Hepatocyte (in vitro differentiated cells): ENCODE data around the gene SCFD2.
"Not testable (repeated sequence)": the region's sequence is repeated elsewhere in the genome, so short reads cannot be mapped to it uniquely, and the experiment has no call there.

Source experiments
- EZH2 ChIP-seq: fragments of 200-600 bp; sonication (generic); IDR thresholded peaks from 2 replicates; pipeline ENCODE4 v1.6.1; 2016; ENCODE audit warnings: antibody characterized with exemption, mild to moderate bottlenecking, borderline replicate concordance
- EZH2phosphoT487 ChIP-seq: fragments of 200-600 bp; sonication (generic); IDR thresholded peaks from one replicate; pipeline ENCODE4 v1.6.1; 2018; ENCODE audit warnings: antibody characterized with exemption, mild to moderate bottlenecking, low read depth, moderate library complexity; ENCODE audit not compliant: unreplicated experiment, severe bottlenecking
- TF ChIP-seq, protein P1 (sequence below): fragments of 200-600 bp; sonication (generic); IDR thresholded peaks from 2 replicates; pipeline ENCODE4 v1.5.1; 2016; ENCODE audit warnings: antibody characterized with exemption, mild to moderate bottlenecking; ENCODE audit not compliant: poor library complexity

DNA sequence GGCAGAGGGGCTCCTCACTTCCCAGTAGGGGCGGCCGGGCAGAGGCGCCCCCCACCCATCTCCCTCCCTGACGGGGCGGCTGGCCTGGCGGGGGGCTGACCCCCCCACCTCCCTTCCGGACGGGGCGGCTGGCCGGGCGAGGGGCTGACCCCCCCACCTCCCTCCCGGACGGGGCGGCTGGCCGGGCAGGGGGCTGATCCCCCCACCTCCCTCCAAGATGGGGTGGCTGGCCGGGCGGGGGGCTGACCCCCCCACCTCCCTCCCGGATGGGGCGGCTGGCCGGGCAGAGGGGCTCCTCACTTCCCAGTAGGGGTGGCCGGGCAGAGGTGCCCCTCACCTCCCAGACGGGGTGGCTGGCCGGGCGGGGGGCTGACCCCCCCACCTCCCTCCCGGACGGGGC, 128.1 kb downstream of the SCFD2 start:
- TF ChIP-seq, protein P1, sequence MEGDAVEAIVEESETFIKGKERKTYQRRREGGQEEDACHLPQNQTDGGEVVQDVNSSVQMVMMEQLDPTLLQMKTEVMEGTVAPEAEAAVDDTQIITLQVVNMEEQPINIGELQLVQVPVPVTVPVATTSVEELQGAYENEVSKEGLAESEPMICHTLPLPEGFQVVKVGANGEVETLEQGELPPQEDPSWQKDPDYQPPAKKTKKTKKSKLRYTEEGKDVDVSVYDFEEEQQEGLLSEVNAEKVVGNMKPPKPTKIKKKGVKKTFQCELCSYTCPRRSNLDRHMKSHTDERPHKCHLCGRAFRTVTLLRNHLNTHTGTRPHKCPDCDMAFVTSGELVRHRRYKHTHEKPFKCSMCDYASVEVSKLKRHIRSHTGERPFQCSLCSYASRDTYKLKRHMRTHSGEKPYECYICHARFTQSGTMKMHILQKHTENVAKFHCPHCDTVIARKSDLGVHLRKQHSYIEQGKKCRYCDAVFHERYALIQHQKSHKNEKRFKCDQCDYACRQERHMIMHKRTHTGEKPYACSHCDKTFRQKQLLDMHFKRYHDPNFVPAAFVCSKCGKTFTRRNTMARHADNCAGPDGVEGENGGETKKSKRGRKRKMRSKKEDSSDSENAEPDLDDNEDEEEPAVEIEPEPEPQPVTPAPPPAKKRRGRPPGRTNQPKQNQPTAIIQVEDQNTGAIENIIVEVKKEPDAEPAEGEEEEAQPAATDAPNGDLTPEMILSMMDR, result not testable (repeated sequence)
- not testable (repeated sequence) for TF ChIP-seq EZH2, EZH2phosphoT487
